Fibroblast of skin of right quadriceps (primary cell): ENCODE data around the gene SH3RF2.
"Not testable (repeated sequence)": the region's sequence is repeated elsewhere in the genome, so short reads cannot be mapped to it uniquely, and the experiment has no call there.

Source experiments
- DNase-seq: peaks from one replicate; pipeline ENCODE4 v3.0.0-alpha.2; 2013

The SH3RF2 gene

DNA sequence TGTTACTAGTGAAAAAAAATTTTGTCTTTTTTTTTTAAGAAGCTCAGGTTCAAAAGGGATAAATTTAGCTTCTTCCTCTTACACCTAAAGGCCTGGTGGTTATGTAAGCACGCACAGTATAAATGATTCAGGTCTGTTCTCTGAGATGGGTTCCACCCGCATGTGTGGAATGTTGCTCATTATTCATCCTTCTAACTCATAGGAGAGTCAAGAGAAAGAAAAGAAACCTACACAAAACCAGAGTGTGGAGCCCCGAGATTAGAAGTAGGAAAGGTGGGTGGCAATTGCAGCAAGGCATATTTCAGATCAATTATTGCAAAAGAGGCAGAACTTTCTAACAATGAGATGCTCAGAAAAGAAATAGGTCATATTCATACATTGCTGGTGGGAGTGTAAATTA, 155.5 kb downstream of the SH3RF2 start:
- DNase-seq = no peak

DNA sequence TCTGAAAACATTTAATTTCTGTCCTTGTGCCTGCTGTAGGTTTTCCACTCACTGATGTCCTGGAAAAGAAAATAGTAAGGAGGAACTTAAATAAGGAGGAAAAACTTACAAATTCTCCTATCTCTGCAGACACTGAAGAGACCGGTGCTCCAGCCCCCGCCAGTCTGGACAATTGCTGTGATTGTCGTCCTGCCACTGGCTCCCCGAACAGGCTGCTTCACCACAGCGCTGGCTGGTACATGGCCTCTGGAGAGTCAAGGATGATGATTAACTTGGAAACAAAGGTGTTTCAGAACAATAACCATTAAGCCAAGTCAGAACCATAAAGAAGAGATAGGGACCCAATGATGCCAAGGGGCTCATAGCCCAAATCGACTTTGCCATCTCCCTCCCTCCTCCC, 161.7 kb downstream of the SH3RF2 start:
- no peak for DNase-seq

- DNase-seq = no peak
Measured at GRCh38 chr5:146101646-146102045, 165.3 kb downstream of the SH3RF2 start.

DNA sequence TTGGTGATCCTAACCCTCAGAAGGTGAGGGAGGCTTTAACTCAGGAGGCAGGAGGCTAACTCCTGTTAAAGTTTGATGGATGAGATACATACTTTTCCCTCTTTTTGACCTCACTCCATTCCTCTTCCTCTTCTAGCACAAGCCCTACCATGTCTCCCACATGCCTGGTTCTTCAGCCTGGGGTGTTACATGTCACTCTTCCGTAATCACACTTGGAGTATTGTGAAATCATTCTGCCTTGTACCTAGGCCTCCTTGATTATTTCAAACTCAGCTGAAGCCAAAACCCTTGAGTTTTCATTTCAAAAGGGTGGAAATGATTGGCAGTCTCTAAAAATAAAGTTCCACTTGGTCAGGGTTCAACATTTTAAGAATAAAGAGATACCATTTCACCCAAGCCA, 167.2 kb downstream of the SH3RF2 start:
- DNase-seq = no peak

- DNase-seq = no peak
Measured at GRCh38 chr5:146105477-146105876, 169.1 kb downstream of the SH3RF2 start, which contains the start of gene PLAC8L1. PLAC8L1 (minus strand) TSS chr5:146105577; CDS start chr5:146104311, 1,266 bp downstream.

GRCh38 chr5:146107901-146108300, 171.5 kb downstream of the SH3RF2 start:
- no peak for DNase-seq

DNA sequence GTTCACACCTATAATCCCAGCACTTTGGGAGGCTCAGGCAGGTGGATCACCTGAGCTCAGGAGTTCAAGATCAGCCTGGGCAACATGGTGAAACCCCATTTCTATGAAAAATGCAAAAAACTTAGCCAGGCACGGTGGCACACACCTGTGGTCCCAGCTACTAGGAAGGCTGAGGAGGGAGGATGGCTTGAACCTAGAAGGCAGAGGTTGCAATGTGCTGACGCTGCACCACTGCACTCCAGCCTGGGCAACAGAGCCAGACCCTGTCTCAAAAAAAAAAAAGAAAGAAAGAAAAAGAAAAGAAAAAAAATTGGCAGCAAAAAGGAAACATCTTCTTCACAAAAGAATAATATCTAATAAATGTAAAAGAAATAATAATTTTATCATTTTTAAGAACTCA, 172.5 kb downstream of the SH3RF2 start:
- DNase-seq = not testable (repeated sequence)

GRCh38 chr5:146109379-146109778, 173.0 kb downstream of the SH3RF2 start:
- DNase-seq = no peak

GRCh38 chr5:146111409-146111808, 175.0 kb downstream of the SH3RF2 start:
- no peak for DNase-seq

DNA sequence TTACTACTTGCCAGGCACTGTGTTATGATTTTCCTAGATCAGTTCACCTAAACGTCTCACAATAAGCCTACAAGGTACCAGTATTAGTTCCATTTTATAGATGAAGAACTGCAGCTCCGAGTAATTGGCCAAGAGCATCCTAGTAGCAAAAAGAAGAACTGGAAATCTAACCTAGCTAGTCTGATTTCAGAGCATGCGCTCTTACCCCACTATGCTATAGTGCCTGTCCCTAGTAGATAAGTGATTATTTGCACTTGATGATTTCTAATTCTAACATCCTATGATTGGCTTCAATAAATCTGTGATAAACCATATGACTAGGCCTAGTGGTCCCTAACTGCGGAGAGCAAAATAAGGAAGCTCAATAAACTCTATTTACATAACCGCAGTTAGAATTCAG, 176.1 kb downstream of the SH3RF2 start:
- DNase-seq = no peak
